HEK293T (cell line): ENCODE results near the gene PCNP.

ENCODE experiments used
- CTCF ChIA-PET: fragments of 350-600 bp; formaldehyde crosslinking; extraction: SDS; loops from one replicate; lab custom pipeline; 2021; ENCODE audit warnings: antibody characterized with exemption, inconsistent platforms; lab: Yijun Ruan, JAX
- POLR2A ChIA-PET: fragments of 350-600 bp; formaldehyde crosslinking; extraction: SDS; loops from one replicate; lab custom pipeline; 2020; ENCODE audit warnings: antibody characterized with exemption, inconsistent platforms; lab: Yijun Ruan, JAX
- DNase-seq: peaks from one replicate; pipeline ENCODE4 v3.0.0; 2012; ENCODE audit warnings: mixed read lengths; ENCODE audit errors: extremely low spot score
- ARNT ChIP-seq: fragments of 450-650 bp; IDR thresholded peaks from 2 replicates; pipeline ENCODE4 v1.6.1; 2017; ENCODE audit warnings: mild to moderate bottlenecking
- BHLHE40 ChIP-seq: fragments of 450-650 bp; IDR thresholded peaks from 2 replicates; pipeline ENCODE4 v1.6.1; 2016; ENCODE audit warnings: mild to moderate bottlenecking, moderate library complexity, borderline replicate concordance
- CTBP1 ChIP-seq: fragments of 450-650 bp; IDR thresholded peaks from 2 replicates; pipeline ENCODE4 v1.6.1; 2016; ENCODE audit warnings: borderline replicate concordance
- ELF4 ChIP-seq: fragments of 450-650 bp; IDR thresholded peaks from 2 replicates; pipeline ENCODE4 v1.6.1; 2017; ENCODE audit warnings: antibody characterized with exemption
- FOXA1 ChIP-seq: fragments of 450-650 bp; IDR thresholded peaks from 2 replicates; pipeline ENCODE4 v1.6.1; 2016; ENCODE audit warnings: mild to moderate bottlenecking
- FOXK2 ChIP-seq: fragments of 450-650 bp; IDR thresholded peaks from 2 replicates; pipeline ENCODE4 v1.6.1; 2016; ENCODE audit warnings: mild to moderate bottlenecking
- FOXM1 ChIP-seq: fragments of 450-650 bp; IDR thresholded peaks from 2 replicates; pipeline ENCODE4 v1.6.1; 2017; ENCODE audit warnings: mild to moderate bottlenecking, borderline replicate concordance
- HDGF ChIP-seq: fragments of 450-650 bp; IDR thresholded peaks from 2 replicates; pipeline ENCODE4 v1.6.1; 2017; ENCODE audit warnings: antibody characterized with exemption, borderline replicate concordance
- L3MBTL2 ChIP-seq: fragments of 450-650 bp; conservative IDR thresholded peaks from 2 replicates; pipeline ENCODE4 v1.6.1; 2016; ENCODE audit warnings: mild to moderate bottlenecking
- LEF1 ChIP-seq: fragments of 450-650 bp; IDR thresholded peaks from 2 replicates; pipeline ENCODE4 v1.6.1; 2017; ENCODE audit warnings: mild to moderate bottlenecking, borderline replicate concordance
- NFRKB ChIP-seq: fragments of 450-650 bp; IDR thresholded peaks from 2 replicates; pipeline ENCODE4 v1.6.1; 2016; ENCODE audit warnings: mild to moderate bottlenecking, moderate library complexity
- PKNOX1 ChIP-seq: fragments of 450-650 bp; IDR thresholded peaks from 2 replicates; pipeline ENCODE4 v1.6.1; 2016
- SP1 ChIP-seq: fragments of 450-650 bp; IDR thresholded peaks from 2 replicates; pipeline ENCODE4 v1.6.1; 2017
- SUZ12 ChIP-seq: fragments of 450-650 bp; IDR thresholded peaks from 2 replicates; pipeline ENCODE4 v1.6.1; 2016; ENCODE audit warnings: mild to moderate bottlenecking
- TARDBP ChIP-seq: fragments of 450-650 bp; IDR thresholded peaks from 2 replicates; pipeline ENCODE4 v1.6.1; 2016
- ZNF384 ChIP-seq: fragments of 450-650 bp; IDR thresholded peaks from 2 replicates; pipeline ENCODE4 v1.6.1; 2016

The PCNP gene

DNA sequence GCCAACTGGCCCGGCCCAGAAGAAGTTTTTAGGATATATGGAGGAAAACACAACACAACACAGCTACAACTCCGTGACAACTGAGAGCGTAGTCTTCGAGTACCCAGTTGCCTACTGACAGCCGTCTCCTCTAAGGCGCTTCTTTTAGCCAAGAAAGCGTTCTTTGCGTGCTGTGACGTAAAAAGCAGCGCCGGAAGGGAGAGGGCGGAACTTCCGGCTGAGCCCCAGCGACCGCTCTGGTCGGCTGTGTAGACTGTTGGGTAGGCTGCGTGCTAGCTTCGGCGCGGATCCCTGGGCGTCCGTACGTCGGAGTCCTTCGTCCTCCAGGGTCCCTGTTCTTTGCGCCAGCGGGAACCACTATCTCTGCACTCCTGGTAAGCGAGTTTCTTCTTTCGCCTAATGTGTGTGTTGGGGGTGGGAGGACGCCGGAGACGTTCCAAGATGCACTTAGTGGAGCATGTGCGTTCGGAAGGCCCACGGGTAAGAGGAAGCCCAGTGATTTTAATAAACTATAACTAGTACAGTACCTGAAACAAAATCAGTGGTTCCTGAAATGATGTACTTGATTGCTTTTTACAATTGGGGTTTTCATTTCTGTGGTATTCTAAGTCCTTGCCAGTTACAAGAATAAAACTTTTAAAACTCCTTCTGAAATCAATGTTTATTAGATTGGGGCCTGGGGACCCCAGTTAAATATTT, 12.2 kb upstream of the PCNP start, which contains the start of gene TRMT10C:
TRMT10C (plus strand) TSS at position 239 of the 699 bp plus-strand sequence. CDS start 2,914 bp downstream, outside the sequence.
- ChIA-PET POLR2A (interaction anchor here (0.6 to 2.9 kb wide), 10 partner anchors 10 to 119 kb away, joined by 3 to 18 read pairs (median 4); partner anchors contain the start of genes PCNP, SENP7 and ZBTB11), CTCF (interaction anchor here (0.6 to 0.9 kb wide), 2 partner anchors 12 to 15 kb away, joined by 4 to 5 read pairs; partner anchors contain the start of gene PCNP)
- peak; percentile 94 for DNase-seq
- TF ChIP-seq SUZ12, result no peak
- TF ChIP-seq FOXM1, result no peak
- peak; percentile 74 for TF ChIP-seq PKNOX1
- TF ChIP-seq LEF1, result no peak
- no peak for TF ChIP-seq FOXA1
- TF ChIP-seq FOXK2, result no peak
- peak; percentile 96 for TF ChIP-seq L3MBTL2
- no peak for TF ChIP-seq SP1
- TF ChIP-seq CTBP1, result no peak
- TF ChIP-seq ELF4, result peak; percentile 63; the same call in 1 of the 2 replicates
- TF ChIP-seq ZNF384, result no peak
- no peak for TF ChIP-seq HDGF
- 0 out of 2 replicates have a peak, but pooled peaks have one; percentile 65 for TF ChIP-seq ARNT
- no peak for TF ChIP-seq TARDBP

- CTCF ChIA-PET, result interaction anchor here (0.7 kb wide), 2 partner anchors 11 to 475 kb away, joined by 3 read pairs; no protein-coding TSS in a partner anchor
- TF ChIP-seq FOXM1 (no peak), NFRKB (0 out of 2 replicates have a peak, but pooled peaks have one; percentile 2), CTBP1 (no peak), LEF1 (no peak)
- POLR2A ChIA-PET, result no interaction called here
- no peak for DNase-seq
Observed at GRCh38 chr3:101567528-101568317, 6.3 kb upstream of the PCNP start.

DNA sequence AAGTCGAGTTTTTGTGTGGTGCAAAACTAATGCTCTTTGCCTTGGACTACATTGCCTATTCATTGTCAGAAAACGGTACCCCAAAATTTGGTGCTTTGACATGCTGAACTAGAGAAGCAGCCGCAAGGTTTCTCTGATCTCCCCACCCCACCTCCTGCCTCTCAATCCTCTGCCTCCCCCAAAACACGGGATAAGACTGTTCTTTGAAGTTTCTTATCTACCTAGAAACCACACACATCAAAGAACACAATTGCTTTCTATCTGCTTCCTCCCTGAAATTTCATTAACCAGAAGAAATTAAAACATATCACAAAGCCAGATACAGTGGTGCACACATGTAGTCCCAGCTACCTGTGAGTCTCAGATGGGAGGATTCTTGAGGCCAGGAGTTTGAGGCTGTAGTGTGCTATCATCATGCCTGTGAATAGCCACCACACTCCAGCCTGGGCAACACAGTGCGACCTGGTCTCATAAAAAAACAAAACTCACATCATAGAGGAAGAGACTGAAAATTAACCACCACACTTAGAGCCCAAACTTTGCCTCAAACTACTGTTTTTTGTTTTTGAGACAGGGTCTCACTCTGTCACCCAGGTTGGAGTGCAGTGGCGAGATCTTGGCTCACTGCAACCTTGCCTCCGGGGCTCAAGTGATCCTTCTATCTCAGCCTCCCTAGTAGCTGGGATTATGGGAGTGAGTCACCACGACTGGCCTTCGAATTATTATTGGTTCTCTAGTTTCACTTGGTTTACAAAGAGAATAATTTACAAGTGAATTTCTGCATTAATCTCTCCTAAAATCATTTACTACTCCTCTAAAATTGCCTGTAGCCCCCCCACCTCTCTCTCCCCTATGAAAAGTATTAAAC, 2.7 kb upstream of the PCNP start:
- CTCF ChIA-PET, result no interaction called here
- POLR2A ChIA-PET, result interaction anchor here (1.2 to 1.4 kb wide), 2 partner anchors 9 to 115 kb away, joined by 3 to 4 read pairs; partner anchors contain the start of gene RPL24
- TF ChIP-seq ZNF384 (no peak), PKNOX1 (no peak), BHLHE40 (no peak), FOXK2 (no peak)
- no peak for DNase-seq

- TF ChIP-seq PKNOX1 (no peak), CTBP1 (peak; percentile 37; the same call in 1 of the 2 replicates)
- DNase-seq, result peak; percentile 39
- ChIA-PET CTCF (interaction anchor here (1.0 to 1.1 kb wide), 2 partner anchors 13 to 64 kb away, joined by 4 to 5 read pairs; partner anchors contain the start of gene TRMT10C), POLR2A (interaction anchor here (0.7 to 2.3 kb wide), 19 partner anchors 10 to 264 kb away, joined by 3 to 23 read pairs (median 4); partner anchors contain the start of genes CEP97, RPL24, TRMT10C and ZBTB11)
Observed at GRCh38 chr3:101574388-101575112, 570 bp downstream of the PCNP start.

- ChIA-PET CTCF (interaction anchor here (0.7 kb wide), 1 partner anchor 16 kb away, joined by 4 read pairs; no protein-coding TSS in a partner anchor), POLR2A (interaction anchor here (0.8 to 1.1 kb wide), 2 partner anchors 16 to 147 kb away, joined by 3 to 4 read pairs; partner anchors contain the start of genes CEP97 and TRMT10C)
- TF ChIP-seq FOXM1 (no peak), SP1 (no peak), HDGF (no peak), LEF1 (no peak), PKNOX1 (no peak), ZNF384 (no peak), BHLHE40 (no peak), NFRKB (no peak)
- DNase-seq, result no peak
Observed at GRCh38 chr3:101577286-101577685, 3.3 kb downstream of the PCNP start.
